Endometrial microvascular endothelial cells (primary cell): ENCODE results near the gene CD99L2. TPM values are rescaled to one million over a fixed set of nuclear protein-coding genes. Genes with fewer than 3 reads are reported as not detected.
"Not testable (repeated sequence)": the region's sequence is repeated elsewhere in the genome, so short reads cannot be mapped to it uniquely, and the experiment has no call there.

ENCODE experiments used
- in situ Hi-C: cut with HindIII; loops from 2 replicates; pipeline ENCODE4 v1.10.0; 2017; ENCODE audit warnings: low sequenced_read_pairs, low pct_unique_long_range_greater_than_20kb; ENCODE audit errors: inconsistent ontology term
- total RNA-seq: library from RNA; depleted of rRNA; stranded (reverse); fragments of >200 nt; gene quantifications from one replicate; pipeline ENCODE4 v1.2.3, GENCODE V29; 2015; ENCODE audit errors: inconsistent ontology term

CD99L2 gene
- total RNA-seq, 1 donor from 2014 or later = 51.9 TPM

DNA sequence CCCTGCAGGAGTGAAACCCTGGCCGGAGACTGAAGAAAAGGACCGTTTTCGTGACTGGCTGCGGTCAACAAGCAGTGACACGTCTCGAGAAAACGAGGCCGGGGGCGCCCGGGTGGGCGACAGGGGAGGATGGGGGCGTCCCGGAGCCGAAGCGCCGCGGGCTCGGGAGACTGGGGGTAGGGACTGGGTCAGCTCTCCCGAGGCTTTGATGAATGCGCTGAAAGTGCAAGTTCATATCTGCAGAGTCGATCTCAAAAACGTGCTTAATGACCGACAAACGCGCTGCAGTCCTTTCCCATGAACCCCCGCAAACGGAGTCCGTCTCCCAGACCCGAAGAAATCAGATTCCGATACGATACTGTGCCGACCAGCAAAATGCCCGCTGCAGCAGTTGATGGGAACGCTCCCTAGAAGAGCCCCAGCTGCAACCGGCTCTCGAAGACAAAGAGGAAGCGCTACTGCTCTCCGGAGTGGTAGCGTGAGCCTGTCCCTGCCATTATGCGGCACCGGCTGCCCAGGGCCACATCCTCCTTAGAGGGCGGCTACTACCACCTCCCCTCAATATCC is 806 bp upstream of the CD99L2 start:
- in situ Hi-C loops = no loop called here

DNA sequence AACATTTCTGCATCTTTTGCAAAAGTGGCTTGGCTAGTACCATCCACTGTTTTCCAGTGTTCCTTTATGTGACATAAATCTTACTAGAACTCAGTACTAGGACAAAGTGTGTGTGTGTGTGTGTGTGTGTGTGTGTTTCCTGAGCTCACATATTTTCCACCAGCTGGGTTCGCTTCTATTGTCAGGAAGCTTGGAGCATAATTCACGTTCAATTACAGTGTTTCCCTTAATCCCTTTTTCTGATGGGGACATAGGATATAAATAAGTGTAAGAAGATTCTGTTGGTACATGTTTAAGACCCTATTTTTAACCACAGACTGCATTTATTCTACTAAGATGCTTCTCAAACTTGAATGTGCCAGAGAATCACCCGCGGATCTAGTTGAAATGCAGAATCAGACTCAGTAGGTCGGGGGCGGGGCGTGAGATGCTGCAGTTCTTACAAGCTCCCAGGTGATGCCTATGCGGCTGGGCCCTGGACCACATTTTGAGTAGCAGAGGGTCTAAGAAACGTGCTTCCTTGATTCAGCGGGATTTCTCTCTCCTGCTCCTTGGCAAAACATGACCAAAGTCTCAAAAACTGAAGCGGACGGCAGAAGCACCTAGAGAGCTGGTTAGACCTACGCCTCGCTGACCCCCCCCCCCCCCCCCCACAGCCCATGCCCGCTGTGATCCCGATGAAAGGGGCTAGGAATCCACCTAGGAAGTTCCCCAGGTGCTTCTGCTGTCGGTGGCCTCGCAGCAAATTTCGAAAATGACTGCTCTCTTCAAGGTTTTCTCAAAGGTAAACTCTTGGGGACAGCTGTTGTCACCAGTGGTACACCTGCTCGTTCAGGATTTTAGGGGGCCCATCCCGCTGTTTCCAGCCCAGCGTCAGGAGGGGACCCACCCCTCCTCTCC is 797 bp downstream of the CD99L2 start:
- in situ Hi-C loops = no loop called here

DNA sequence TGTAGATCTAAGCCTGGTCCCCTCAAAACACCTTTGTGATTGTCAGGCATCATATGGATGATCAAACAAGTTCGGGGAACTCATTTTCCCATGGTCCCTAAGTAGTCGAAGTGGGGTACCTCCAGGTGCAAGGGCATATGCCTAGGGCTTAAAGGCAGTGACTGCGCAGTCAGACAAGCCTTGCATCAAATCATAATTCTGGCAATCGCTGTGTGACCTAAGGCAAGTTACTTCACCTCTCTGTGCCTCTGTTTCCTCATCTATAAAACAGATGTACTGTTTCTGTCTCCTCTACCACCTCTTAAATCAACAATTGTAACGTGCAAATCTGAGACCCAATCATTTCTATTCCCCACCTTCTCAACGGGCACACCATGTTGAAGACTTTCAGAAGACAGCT is 1.8 kb downstream of the CD99L2 start:
- in situ Hi-C loops = no loop called here

DNA sequence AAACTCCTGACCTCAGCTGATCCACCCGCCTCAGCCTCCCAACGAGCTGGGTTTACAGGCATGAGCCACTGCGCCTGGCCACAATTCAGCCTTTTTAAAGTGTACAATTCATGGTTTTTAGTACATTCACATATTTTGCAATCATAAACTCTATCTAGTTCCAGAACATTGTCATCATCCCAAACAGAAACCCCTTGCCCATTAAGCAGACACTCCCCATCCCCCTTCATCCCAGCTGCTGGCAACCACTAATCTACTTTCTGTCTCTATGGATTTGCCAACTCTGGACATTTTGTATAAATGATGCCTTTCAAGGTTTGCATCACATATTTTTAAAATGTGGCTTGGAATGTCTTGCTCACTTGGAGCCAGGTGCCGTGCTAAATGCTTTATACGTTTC is 4.5 kb downstream of the CD99L2 start:
- in situ Hi-C loops = no loop called here

DNA sequence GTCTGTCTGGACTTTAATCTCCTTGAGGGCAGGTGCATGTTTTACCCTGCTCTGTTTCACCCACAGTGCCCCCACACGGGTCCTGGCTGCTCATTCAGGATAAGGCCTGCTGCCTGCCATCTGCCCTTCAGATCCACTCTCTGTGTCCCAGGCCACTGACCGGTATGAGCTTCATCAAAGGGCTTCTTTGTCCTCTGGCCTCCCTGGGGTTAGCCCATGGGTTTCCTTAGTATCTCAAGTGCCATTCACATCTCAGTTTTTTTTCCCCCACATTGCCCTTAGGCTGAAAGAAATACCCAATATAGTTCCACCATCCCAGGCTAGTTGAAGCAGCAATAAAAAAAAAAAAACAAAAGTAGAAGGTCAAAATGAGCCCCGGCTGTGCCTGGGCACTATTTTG is 9.3 kb downstream of the CD99L2 start:
- in situ Hi-C loops = no loop called here

DNA sequence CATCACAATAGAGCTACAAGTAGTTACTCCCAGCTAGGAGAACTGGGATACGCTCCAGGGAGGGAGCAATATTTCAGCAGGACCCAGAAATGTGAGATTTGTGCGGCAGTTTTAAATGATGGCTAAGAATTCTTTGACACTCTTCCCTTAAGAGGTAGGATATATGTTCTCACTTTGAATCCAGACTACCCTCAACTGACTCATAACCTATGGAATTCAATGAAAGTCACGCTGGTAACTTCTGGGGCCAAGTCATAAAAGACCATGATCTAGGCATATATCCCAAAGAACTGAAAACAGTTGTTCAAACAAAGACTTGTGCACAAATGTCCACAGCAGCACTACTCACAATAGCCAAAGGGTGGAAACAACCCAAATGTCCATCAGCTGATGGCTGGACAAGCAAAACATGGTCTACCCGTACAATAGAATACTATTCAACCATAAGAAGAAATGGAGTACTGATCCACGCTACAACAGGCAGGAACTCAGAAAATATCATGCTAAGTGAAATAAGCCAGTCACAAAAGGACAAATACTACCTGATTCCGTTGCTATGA is 10.5 kb downstream of the CD99L2 start:
- in situ Hi-C loops = no loop called here

DNA sequence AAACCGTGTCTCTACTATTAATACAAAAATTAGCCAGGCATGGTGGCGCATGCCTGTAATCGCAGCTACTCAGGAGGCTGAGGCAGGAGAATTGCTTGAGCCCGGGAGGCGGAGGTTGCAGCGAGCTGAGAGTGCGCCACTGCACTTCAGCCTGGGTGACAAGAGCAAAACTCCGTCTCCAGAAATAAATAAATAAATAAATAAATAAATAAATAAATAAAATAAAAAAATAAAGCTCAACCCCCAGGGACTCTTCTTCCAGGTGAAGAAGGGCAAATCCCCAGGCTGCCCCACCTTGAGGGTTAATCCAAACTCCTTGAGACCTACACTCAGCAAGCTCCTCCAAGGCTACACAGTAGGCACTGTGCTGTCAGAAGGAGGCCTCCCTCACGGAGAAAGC is 11.2 kb downstream of the CD99L2 start:
- in situ Hi-C loops = not testable (repeated sequence)

DNA sequence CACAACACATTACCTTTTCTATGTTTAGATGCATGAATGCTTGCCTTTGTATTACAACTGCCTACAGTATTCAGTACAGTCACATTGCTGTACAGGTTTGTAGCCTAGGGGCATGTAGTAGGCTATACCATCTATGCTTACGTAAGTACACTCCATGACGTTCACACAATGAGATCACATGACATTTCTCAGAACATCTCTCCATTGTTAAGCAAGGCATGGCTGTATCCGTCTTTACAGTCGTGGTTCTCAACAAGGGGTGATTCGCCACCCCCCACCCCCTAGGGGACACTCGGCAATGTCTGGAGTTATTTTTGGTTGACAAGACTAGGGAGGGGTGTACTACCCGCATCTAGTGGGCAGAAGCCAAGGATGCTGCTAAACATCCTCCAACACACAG is 12.1 kb downstream of the CD99L2 start:
- in situ Hi-C loops = no loop called here

DNA sequence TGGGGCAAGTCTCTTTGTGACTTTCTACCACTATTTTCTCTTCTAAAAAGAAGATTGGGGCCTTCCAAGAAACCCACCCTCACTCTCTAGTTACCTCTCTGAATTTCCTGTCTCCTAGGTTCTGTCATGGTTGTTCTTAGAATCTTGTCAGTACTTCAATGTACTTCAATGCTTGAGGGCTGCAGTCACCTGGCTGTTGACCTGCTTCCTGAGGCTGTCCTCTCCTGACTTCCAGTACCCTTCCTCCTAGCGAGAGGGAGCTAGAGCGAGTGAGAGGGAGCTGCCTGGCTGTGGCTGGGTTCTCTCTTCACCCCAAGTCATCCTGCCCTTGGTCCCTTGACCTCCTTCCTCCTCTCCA is 17.7 kb downstream of the CD99L2 start:
- in situ Hi-C loops = no loop called here

DNA sequence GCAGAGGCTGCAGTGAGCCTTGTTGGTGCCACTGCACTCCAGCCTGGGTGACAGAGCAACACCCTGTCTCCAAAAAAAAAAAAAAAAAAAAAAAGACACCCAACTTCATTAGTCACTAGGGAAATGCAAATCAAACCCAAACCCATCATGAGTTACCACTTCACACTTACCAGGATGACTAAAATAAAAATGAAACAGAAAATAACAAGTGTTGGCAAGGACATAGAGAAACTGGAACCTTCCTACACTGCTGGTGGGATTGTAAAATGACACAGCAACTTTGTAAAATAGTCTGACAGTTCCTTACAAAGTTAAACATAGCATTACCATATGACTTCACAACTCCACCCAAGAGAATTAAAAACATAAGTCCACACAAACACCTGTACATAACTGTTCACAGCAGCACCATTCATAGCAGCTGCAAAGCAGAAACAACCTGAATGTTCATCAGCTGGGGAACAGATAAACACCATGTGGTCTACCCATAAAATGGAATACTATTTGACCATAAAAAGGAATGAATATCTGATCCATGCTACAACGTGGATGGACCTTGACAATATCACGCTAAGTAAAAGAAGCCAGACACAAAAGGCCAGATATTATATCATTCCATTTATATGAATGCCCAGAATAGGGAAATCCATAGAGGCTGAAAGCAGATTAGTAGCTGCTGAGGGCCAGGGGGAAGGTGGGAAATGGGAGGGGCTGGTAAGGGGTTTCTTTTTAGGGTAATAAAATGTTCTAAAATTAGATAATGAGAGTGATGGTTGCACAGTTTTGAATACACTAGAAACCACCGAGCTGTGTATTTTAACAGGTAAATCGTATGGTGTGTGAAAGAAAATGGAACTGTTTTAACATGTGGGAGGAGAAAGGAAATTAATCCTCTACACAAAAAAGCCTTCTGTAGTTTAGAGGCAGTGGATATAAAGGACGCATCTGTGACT is 18.3 kb downstream of the CD99L2 start:
- in situ Hi-C loops = no loop called here

DNA sequence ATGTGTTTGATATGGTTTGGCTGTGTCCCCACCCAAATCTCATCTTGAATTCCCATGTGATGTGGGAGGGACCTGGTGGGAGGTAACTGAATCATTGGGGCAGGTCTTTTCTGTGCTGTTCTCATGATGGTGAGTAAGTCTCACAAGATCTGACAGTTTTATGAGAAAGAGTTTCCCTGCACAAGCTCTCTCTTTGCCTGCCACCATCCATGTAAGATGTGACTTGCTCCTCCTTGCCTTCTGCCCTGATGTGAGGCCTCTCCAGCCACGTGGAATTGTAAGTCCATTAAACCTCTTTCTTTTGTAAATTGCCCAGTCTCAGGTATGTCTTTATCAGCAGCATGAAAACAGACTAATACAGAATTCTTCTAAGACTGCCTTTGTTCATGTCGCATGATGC is 22.8 kb downstream of the CD99L2 start:
- in situ Hi-C loops = not testable (repeated sequence)

DNA sequence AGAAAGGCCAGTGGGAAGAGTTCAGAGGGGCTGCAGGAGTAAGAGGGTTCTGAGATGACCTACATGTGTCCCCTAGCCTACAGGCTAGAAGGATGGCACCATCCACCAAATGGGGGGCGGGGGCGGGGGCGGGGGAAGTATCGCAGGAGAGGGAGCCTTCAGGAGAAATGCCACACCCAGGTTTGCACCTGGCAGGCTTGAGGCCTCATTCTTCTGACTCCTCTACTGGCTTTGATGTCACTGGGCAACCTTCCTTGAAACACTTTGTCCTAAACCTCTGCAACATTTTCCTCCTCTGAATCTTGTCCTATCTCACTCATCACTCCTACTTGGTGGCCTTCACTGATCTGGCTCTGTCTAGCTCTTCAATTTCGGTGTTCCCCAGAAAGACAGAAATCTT is 24.0 kb downstream of the CD99L2 start:
- in situ Hi-C loops = no loop called here

DNA sequence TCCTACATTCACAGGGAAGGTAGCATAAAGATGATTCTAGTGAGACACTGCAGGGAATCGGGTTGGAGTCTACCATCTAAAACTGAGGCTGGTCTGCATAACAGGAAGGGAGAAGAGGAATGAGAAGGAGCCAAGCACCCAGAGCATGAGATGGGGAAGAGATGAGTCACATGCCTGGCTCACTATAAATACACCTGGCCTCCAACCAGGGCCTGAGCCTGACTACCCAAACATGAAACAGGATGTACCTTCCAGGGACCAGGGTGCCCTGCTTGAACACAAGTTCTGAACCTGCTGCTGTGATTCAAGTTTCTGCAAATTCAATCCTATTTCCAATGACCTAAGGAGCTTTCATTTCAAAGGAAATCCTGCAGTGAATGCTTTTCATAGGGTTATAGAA is 24.9 kb downstream of the CD99L2 start:
- in situ Hi-C loops = no loop called here

DNA sequence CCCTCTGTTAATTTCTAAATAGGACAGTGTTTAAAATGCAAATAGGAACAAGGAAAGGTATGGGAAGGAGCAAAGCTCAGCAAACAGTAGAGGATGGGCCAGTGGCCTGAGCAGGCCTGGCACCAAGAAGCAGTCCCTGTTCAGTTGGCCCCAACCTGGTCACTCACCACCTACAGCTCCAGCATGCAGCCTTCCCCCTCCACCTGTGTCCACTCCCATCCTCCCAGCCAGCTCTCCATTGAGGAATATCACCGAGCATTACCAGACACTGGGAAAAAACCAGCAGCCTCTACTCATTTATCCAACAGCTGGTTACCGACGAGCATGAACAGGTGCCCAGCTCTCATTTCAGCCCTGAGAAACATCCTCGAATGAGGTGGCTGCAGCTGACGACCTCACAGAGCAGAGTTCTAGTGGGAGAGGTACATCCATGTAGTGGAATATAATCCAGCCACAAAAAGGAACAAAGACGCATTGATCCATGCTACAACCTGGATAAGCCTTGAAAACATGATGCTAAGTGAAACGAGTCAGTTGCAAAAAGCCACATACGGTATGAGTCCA is 25.6 kb downstream of the CD99L2 start:
- in situ Hi-C loops = no loop called here

DNA sequence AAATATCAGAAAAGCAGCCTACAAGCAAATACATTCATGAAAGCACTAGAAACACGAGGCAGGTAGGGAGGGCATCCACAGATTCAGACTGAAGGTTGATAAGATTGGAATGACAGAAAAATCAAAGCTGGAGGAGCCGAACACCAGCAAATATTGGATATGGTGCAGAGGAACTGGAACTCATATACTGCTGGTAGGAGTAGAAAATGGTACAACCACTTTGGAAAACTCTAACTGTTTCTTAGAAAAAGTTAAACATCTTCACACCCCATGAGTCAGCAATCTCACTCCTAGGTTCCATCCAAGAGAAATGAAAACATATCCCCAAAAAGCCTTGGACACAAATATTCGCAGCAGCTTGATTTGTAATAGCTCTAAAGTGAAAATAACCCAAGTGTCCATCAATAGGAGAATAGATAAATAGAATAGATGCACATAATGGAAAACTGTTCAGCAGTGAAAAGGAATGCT is 27.1 kb downstream of the CD99L2 start:
- in situ Hi-C loops = no loop called here

DNA sequence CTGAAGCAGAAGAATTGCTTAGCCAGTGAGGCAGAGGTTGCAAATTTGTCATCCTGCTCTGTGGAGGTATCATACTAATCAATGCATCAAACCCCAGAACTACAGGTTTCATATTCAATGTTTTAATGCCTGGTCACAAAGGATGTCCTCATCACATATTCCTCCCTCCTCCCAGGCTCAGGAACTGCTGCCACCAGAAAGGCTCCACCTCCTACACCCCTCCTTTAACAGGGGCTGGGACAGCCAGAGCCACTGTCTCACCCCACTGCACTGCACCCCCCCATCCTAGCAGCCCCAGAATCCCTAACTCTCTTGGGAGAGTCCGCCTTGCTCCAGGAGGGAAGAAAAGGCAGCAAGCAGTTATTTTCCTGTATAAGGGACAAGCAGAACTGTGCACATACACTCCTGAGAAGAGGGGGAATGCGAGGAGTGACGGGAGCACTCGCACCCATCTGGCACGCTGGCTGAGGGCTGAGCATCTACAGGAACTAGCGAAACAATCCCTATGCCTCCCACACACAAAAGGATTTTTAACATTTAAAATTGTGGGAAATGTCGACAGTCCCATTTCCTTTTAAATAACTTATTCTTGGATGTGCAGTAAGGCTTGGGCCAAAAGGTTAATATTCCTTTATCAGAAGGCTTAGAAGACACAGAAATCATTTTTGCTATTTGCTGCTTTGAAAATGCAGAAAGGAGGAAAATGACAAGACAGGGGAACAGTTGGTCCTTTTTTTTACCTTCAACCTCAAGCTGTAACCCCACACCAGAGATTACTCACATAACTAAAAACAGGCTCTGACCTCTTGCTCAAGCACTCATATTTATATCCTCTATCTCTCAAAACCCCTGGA is 27.8 kb downstream of the CD99L2 start:
- in situ Hi-C loops = no loop called here

DNA sequence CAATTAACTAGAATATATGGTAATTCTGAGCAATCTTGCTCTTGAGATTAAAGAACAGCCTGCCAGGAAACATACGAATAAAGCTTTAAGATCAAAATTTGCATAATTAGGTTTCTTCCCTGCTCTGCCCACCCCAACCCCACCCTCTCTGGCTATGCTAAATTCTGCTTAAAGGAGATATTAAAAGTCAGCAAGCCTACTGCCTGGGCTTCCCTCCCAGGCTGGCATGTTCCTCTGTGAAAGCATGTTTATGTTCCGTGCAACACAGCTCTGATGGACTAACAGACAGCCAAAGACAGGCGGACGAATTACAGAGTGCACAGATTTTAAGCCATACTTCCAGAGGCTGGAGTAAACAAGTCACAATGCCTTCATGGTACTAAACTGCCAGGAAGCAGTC is 28.4 kb downstream of the CD99L2 start:
- in situ Hi-C loops = no loop called here

DNA sequence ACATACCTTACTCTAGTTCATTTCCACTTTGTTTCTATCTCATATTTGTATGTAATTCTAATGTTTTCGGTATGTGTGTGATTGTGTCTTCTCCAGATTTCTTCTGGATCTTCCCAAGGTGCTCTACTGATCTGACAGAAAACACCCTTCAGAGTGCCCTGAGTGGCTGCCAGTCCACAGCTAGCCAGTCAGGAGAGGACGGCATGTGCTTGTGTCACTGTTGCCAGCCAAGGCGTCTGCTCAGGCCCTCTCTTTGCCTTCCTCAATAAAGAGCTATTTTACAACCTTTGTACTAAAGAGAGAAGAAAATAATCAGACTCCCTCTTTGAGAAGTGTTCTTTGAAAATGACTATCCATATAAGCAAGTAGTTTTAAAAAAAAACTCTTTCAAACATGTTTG is 29.0 kb downstream of the CD99L2 start:
- in situ Hi-C loops = no loop called here
